Naive thymus-derived CD8-positive, alpha-beta T cell (primary cell): ENCODE measurements around the gene TMEM182. TPM values are rescaled to one million over a fixed set of nuclear protein-coding genes. Genes with fewer than 3 reads are reported as not detected.

Experiments
- ATAC-seq, 2 donors: fragments of 150-1000 bp; cut with Tn5 transposase in 1 of 2; sonication (Bioruptor Pico), chemical (Tn5 transposase) in 1 of 2; 1 replicate in 1 of 2; 2 replicates in 1 of 2; pipeline ENCODE4 v1.10.0; 2021; ENCODE audit warnings: mild to moderate bottlenecking in 2 of 2, moderate library complexity in 2 of 2
- POLR2A ChIA-PET: fragments of 350-600 bp; sonication (Branson Sonifier 250); formaldehyde crosslinking; loops from one replicate; lab custom pipeline; 2021; ENCODE audit warnings: antibody characterized with exemption; lab: Charles Lee
- DNase-seq, 10 donors: peaks; one replicate each; pipeline versions ENCODE4 v3.0.0 to v3.0.0-alpha.2; 2020 to 2022
- H3K27ac Mint-ChIP-seq, 10 donors: one replicate each; pipeline ENCODE4 v1.8.0; 2020 to 2022; ENCODE audit warnings: mild to moderate bottlenecking in 10 of 10, mixed read lengths in 10 of 10, moderate library complexity in 4 of 10, inconsistent platforms in 1 of 10
- H3K27me3 Mint-ChIP-seq, 5 donors: one replicate each; pipeline ENCODE4 v1.8.0; 2021 to 2022; ENCODE audit warnings: mixed read lengths in 5 of 5
- H3K36me3 Mint-ChIP-seq, 3 donors: one replicate each; pipeline ENCODE4 v1.8.0; 2020 to 2022; ENCODE audit warnings: mixed read lengths in 3 of 3, mild to moderate bottlenecking in 2 of 3, inconsistent platforms in 1 of 3
- H3K4me1 Mint-ChIP-seq, 4 donors: one replicate each; pipeline ENCODE4 v1.8.0; 2021 to 2022; ENCODE audit warnings: mixed read lengths in 4 of 4
- H3K4me3 Mint-ChIP-seq, 10 donors: one replicate each; pipeline ENCODE4 v1.8.0; 2020 to 2022; ENCODE audit warnings: mild to moderate bottlenecking in 10 of 10, mixed read lengths in 10 of 10, moderate library complexity in 6 of 10, inconsistent platforms in 1 of 10
- H3K9me3 Mint-ChIP-seq, 9 donors: one replicate each; pipeline ENCODE4 v1.8.0; 2020 to 2022; ENCODE audit warnings: mixed read lengths in 9 of 9, mild to moderate bottlenecking in 3 of 9, inconsistent platforms in 1 of 9, moderate library complexity in 1 of 9
- polyA plus RNA-seq, 3 donors: library from polyadenylated mRNA; unstranded; fragments of 300-500 nt; fragmentation: Illumina TruSeq; gene quantifications; one replicate each; pipeline ENCODE4 v1.2.3, GENCODE V29; 2021
- total RNA-seq, 8 experiments: library from RNA in 2 of 8; stranded (reverse) in 2 of 8; gene quantifications; one replicate each; pipeline ENCODE4 v1.2.3 and lab custom pipeline; 2021 to 2026

The TMEM182 gene
- total RNA-seq = 1 to 10 TPM; 5.3 to 6.3 TPM
- 1 to 10 TPM; 3.2 to 7.2 (median 6.3) TPM for polyA plus RNA-seq
- 2.9 to 7.4 (median 3.9) reads per million in 6 experiments for total RNA-seq (lab: John Stamatoyannopoulos, UW)

GRCh38 chr2:102761763-102762162, at the start of gene TMEM182:
TSS of gene TMEM182 (plus strand) at chr2:102762031. CDS start at chr2:102762218, 187 bp downstream.
- Mint-ChIP-seq H3K4me3 (no peak within 1 kb of the TSS), H3K9me3 (no peaks in the 10 kb centered on the region), H3K27ac (no peak within 1 kb of the TSS), H3K27me3 (no peaks in the 10 kb centered on the region), H3K4me1 (peaks cover 0 to 10% (median 1%) of the 10 kb centered on the region in 4 donors), H3K36me3 (peaks cover 6 to 35% (median 31%) of the 10 kb centered on the region in 3 donors)
- POLR2A ChIA-PET = no interaction called here
- DNase-seq (no peak), ATAC-seq (no peak)

GRCh38 chr2:102717308-102718018, 44.4 kb upstream of the TMEM182 start:
- peaks cover 0 to 9% (median 0%) of the 10 kb centered on the region in 4 donors for H3K4me1 Mint-ChIP-seq
- peak overlapping the region in 2 of 10 donors; percentile 24 to 69 for H3K27ac Mint-ChIP-seq
- peaks cover 16 to 55% (median 24%) of the 10 kb centered on the region in 3 donors for H3K36me3 Mint-ChIP-seq
- ATAC-seq = no peak
- H3K9me3 Mint-ChIP-seq = no peaks in the 10 kb centered on the region
- no peak overlapping the region for H3K4me3 Mint-ChIP-seq
- DNase-seq = no peak
- POLR2A ChIA-PET = no interaction called here
- H3K27me3 Mint-ChIP-seq = no peaks in the 10 kb centered on the region

- Mint-ChIP-seq H3K9me3 (no peaks in the 10 kb centered on the region), H3K27ac (peak overlapping the region in 2 of 10 donors; percentile 27 to 69), H3K27me3 (no peaks in the 10 kb centered on the region), H3K36me3 (peaks cover 16 to 67% (median 32%) of the 10 kb centered on the region in 3 donors), H3K4me3 (no peak overlapping the region), H3K4me1 (peaks cover 0 to 10% (median 0%) of the 10 kb centered on the region in 4 donors)
- POLR2A ChIA-PET = no interaction called here
- ATAC-seq (no peak), DNase-seq (no peak)
These were observed 43.2 kb upstream of the TMEM182 start for GRCh38 chr2:102718387-102719316.

GRCh38 chr2:102724016-102724490, 37.8 kb upstream of the TMEM182 start:
- H3K9me3 Mint-ChIP-seq = no peaks in the 10 kb centered on the region
- H3K27ac Mint-ChIP-seq = peak overlapping the region in 1 of 10 donors; percentile 30
- H3K36me3 Mint-ChIP-seq = peaks cover 27 to 94% (median 28%) of the 10 kb centered on the region in 3 donors

GRCh38 chr2:102724553-102724952, 37.3 kb upstream of the TMEM182 start:
- no peak for DNase-seq
- Mint-ChIP-seq H3K27me3 (no peaks in the 10 kb centered on the region), H3K4me1 (peaks cover 0 to 8% (median 0%) of the 10 kb centered on the region in 4 donors), H3K9me3 (no peaks in the 10 kb centered on the region), H3K4me3 (no peak overlapping the region), H3K27ac (no peak overlapping the region), H3K36me3 (peaks cover 24 to 93% (median 27%) of the 10 kb centered on the region in 3 donors)
- POLR2A ChIA-PET = no interaction called here
- no peak for ATAC-seq

More at GRCh38 chr2:102724016-102724490, 37.8 kb upstream of the TMEM182 start:
- no peaks in the 10 kb centered on the region for H3K27me3 Mint-ChIP-seq
- no peak overlapping the region for H3K4me3 Mint-ChIP-seq
- POLR2A ChIA-PET = no interaction called here
- DNase-seq = no peak
- ATAC-seq = no peak
- peaks cover 0 to 10% (median 0%) of the 10 kb centered on the region in 4 donors for H3K4me1 Mint-ChIP-seq

- no peak for DNase-seq
- POLR2A ChIA-PET = no interaction called here
- peak overlapping the region in 1 of 10 donors; percentile 50 for H3K27ac Mint-ChIP-seq
- peaks cover 12 to 87% (median 21%) of the 10 kb centered on the region in 3 donors for H3K36me3 Mint-ChIP-seq
- ATAC-seq = no peak
- no peak overlapping the region for H3K4me3 Mint-ChIP-seq
- no peaks in the 10 kb centered on the region for H3K27me3 Mint-ChIP-seq
- no peaks in the 10 kb centered on the region for H3K9me3 Mint-ChIP-seq
- peaks cover 0 to 6% (median 0%) of the 10 kb centered on the region in 4 donors for H3K4me1 Mint-ChIP-seq
These were observed 35.4 kb upstream of the TMEM182 start for GRCh38 chr2:102726128-102727087.

GRCh38 chr2:102735416-102736109, 26.3 kb upstream of the TMEM182 start:
- peak in 3 of 10 donors; percentile 1 to 15 (median 3) for DNase-seq
- Mint-ChIP-seq H3K36me3 (peaks cover 0 to 16% (median 4%) of the 10 kb centered on the region in 3 donors), H3K4me3 (peak overlapping the region; percentile 90 to 98 (median 94)), H3K27me3 (no peaks in the 10 kb centered on the region), H3K9me3 (no peaks in the 10 kb centered on the region), H3K27ac (peak overlapping the region; percentile 83 to 95 (median 93)), H3K4me1 (peaks cover 16 to 53% (median 45%) of the 10 kb centered on the region in 4 donors)
- ATAC-seq = no peak
- POLR2A ChIA-PET = no interaction called here

- POLR2A ChIA-PET = no interaction called here
- Mint-ChIP-seq H3K27me3 (no peaks in the 10 kb centered on the region), H3K36me3 (peaks cover 0 to 11% (median 1%) of the 10 kb centered on the region in 3 donors), H3K27ac (peak overlapping the region; percentile 83 to 95 (median 93)), H3K4me3 (peak overlapping the region; percentile 90 to 98 (median 94)), H3K9me3 (no peaks in the 10 kb centered on the region), H3K4me1 (peaks cover 14 to 53% (median 45%) of the 10 kb centered on the region in 4 donors)
- ATAC-seq (peak in 1 of 2 donors; percentile 16), DNase-seq (peak in 1 of 10 donors; percentile 8)
These were observed 25.8 kb upstream of the TMEM182 start for GRCh38 chr2:102736110-102736409.

GRCh38 chr2:102736410-102737409, 25.1 kb upstream of the TMEM182 start:
- peaks cover 4 to 6% (median 5%) of the 10 kb centered on the region in 3 donors for H3K36me3 Mint-ChIP-seq
- peak; percentile 86 to 94 for ATAC-seq
- POLR2A ChIA-PET = no interaction called here

GRCh38 chr2:102737431-102737830, 24.4 kb upstream of the TMEM182 start:
- Mint-ChIP-seq H3K4me1 (peaks cover 14 to 53% (median 45%) of the 10 kb centered on the region in 4 donors), H3K27ac (peak overlapping the region; percentile 26 to 95 (median 92)), H3K9me3 (peaks cover 0 to 2% (median 0%) of the 10 kb centered on the region in 9 donors), H3K27me3 (peaks cover 0 to under 1% (median 0%) of the 10 kb centered on the region in 5 donors), H3K4me3 (peak overlapping the region; percentile 90 to 98 (median 94)), H3K36me3 (peaks cover 0 to 8% (median 7%) of the 10 kb centered on the region in 3 donors)
- POLR2A ChIA-PET = no interaction called here
- DNase-seq = no peak
- no peak for ATAC-seq

More at GRCh38 chr2:102736410-102737409, 25.1 kb upstream of the TMEM182 start:
- Mint-ChIP-seq H3K4me3 (peak overlapping the region; percentile 90 to 98 (median 94)), H3K4me1 (peaks cover 14 to 53% (median 45%) of the 10 kb centered on the region in 4 donors), H3K27me3 (no peaks in the 10 kb centered on the region), H3K27ac (peak overlapping the region; percentile 88 to 95 (median 93)), H3K9me3 (peaks cover 0 to 2% (median 0%) of the 10 kb centered on the region in 9 donors)
- DNase-seq = peak; percentile 71 to 89 (median 84)
